CD14-positive monocyte (primary cell): ENCODE measurements around the gene IRGM. TPM values are rescaled to one million over a fixed set of nuclear protein-coding genes. Genes with fewer than 3 reads are reported as not detected.
"Not testable (repeated sequence)": the region's sequence is repeated elsewhere in the genome, so short reads cannot be mapped to it uniquely, and the experiment has no call there.

Experiments
- DNase-seq, 3 donors: peaks; one replicate each; pipeline ENCODE4 v3.0.0-alpha.2; 2011 to 2022
- H2AFZ ChIP-seq: 2 replicates; pipeline ENCODE4 v1.6.0; 2012; ENCODE audit warnings: mild to moderate bottlenecking, low read depth, low read length, inconsistent platforms; ENCODE audit not compliant: insufficient read depth, poor library complexity, severe bottlenecking
- H3K27ac ChIP-seq, 2 donors: 1 replicate in 1 of 2; 2 replicates in 1 of 2; pipeline ENCODE4 v1.5.1; 2012 to 2013; ENCODE audit warnings: low read length in 2 of 2, control low read depth in 1 of 2, inconsistent platforms in 1 of 2, low read depth in 1 of 2, mild to moderate bottlenecking in 1 of 2
- H3K27me3 ChIP-seq, 2 donors: one replicate each; pipeline versions ENCODE4 v1.6.0 to v1.6.1; 2011 to 2013; ENCODE audit warnings: low read length in 2 of 2; ENCODE audit not compliant: control insufficient read depth in 2 of 2, insufficient read depth in 2 of 2
- H3K36me3 ChIP-seq, 2 donors: replicated peaks in 1 of 2; 1 replicate in 1 of 2; 2 replicates in 1 of 2; pipeline versions ENCODE4 v1.5.1 to v1.6.1; 2012 to 2013; ENCODE audit warnings: low read length in 2 of 2, control low read depth in 1 of 2, inconsistent platforms in 1 of 2, mild to moderate bottlenecking in 1 of 2; ENCODE audit not compliant: insufficient read depth in 2 of 2, control insufficient read depth in 1 of 2
- H3K4me1 ChIP-seq, 2 donors: 1 replicate in 1 of 2; 2 replicates in 1 of 2; pipeline versions ENCODE4 v1.5.1 to v1.6.1; 2012 to 2013; ENCODE audit warnings: low read length in 2 of 2, control low read depth in 1 of 2, inconsistent platforms in 1 of 2, mild to moderate bottlenecking in 1 of 2, moderate library complexity in 1 of 2; ENCODE audit not compliant: insufficient read depth in 2 of 2, control insufficient read depth in 1 of 2
- H3K4me2 ChIP-seq: replicated peaks from 2 replicates; pipeline ENCODE3; 2012; ENCODE audit warnings: low read length, moderate library complexity, mild to moderate bottlenecking; ENCODE audit not compliant: poor library complexity, severe bottlenecking; ENCODE audit errors: extremely low read depth
- H3K4me3 ChIP-seq, 3 experiments: fragments of 200-600 bp in 1 of 3; sonication (generic) in 1 of 3; replicated peaks in 1 of 3; 1 replicate in 2 of 3; 2 replicates in 1 of 3; pipeline ENCODE4 v1.5.1; 2011 to 2013; ENCODE audit warnings: low read length in 3 of 3, mild to moderate bottlenecking in 3 of 3, control low read depth in 2 of 3, low read depth in 2 of 3, inconsistent platforms in 1 of 3, moderate library complexity in 1 of 3
- H3K79me2 ChIP-seq: 2 replicates; pipeline ENCODE4 v1.6.0; 2012; ENCODE audit warnings: mild to moderate bottlenecking, control low read depth, inconsistent platforms, low read length, moderate library complexity; ENCODE audit not compliant: insufficient read depth
- H3K9ac ChIP-seq: 2 replicates; pipeline ENCODE4 v1.6.0; 2017; ENCODE audit warnings: low read length, mild to moderate bottlenecking; ENCODE audit not compliant: insufficient read depth, poor library complexity, severe bottlenecking
- H3K9me3 ChIP-seq, 2 donors: replicated peaks in 1 of 2; 1 replicate in 1 of 2; 2 replicates in 1 of 2; pipeline versions ENCODE4 v1.5.1 to v1.6.1; 2012 to 2013; ENCODE audit warnings: low read length in 2 of 2, control low read depth in 1 of 2; ENCODE audit not compliant: control insufficient read depth in 1 of 2, insufficient read depth in 1 of 2
- H4K20me1 ChIP-seq: 2 replicates; pipeline ENCODE4 v1.6.0; 2012; ENCODE audit warnings: mild to moderate bottlenecking, low read length, control low read depth, moderate library complexity; ENCODE audit not compliant: insufficient read depth
- H3K27ac Mint-ChIP-seq, 7 donors: one replicate each; pipeline ENCODE4 v1.8.0; 2020; ENCODE audit warnings: mild to moderate bottlenecking in 7 of 7, mixed read lengths in 7 of 7, moderate library complexity in 6 of 7, inconsistent platforms in 2 of 7
- H3K27me3 Mint-ChIP-seq, 3 donors: one replicate each; pipeline ENCODE4 v1.8.0; 2021 to 2022; ENCODE audit warnings: low read depth in 3 of 3, mild to moderate bottlenecking in 3 of 3, mixed read lengths in 3 of 3, moderate library complexity in 3 of 3, inconsistent platforms in 1 of 3
- H3K36me3 Mint-ChIP-seq, 2 donors: one replicate each; pipeline ENCODE4 v1.8.0; 2020; ENCODE audit warnings: mixed read lengths in 2 of 2, inconsistent platforms in 1 of 2, mild to moderate bottlenecking in 1 of 2
- H3K4me1 Mint-ChIP-seq: one replicate; pipeline ENCODE4 v1.8.0; 2020; ENCODE audit warnings: mild to moderate bottlenecking, mixed read lengths
- H3K4me3 Mint-ChIP-seq, 2 donors: one replicate each; pipeline ENCODE4 v1.8.0; 2020; ENCODE audit warnings: mild to moderate bottlenecking in 2 of 2, mixed read lengths in 2 of 2, moderate library complexity in 1 of 2
- H3K9me3 Mint-ChIP-seq, 7 donors: one replicate each; pipeline ENCODE4 v1.8.0; 2020 to 2022; ENCODE audit warnings: mixed read lengths in 7 of 7, mild to moderate bottlenecking in 6 of 7, moderate library complexity in 6 of 7, inconsistent platforms in 2 of 7
- WGBS: methylation state at CpG from one replicate; pipeline ENCODE4 v1.1.5; 2013; ENCODE audit warnings: missing lambda C conversion rate; ENCODE audit not compliant: insufficient coverage; 5-methylcytosine and 5-hydroxymethylcytosine counted together
- intact Hi-C, 2 donors: fragments of 100-400 bp; cut with micrococcal nuclease; formaldehyde crosslinking; loops; one replicate each; pipeline versions ENCODE4 v1.15.0 to v1.15.1; 2023
- polyA plus RNA-seq, 3 donors: library from polyadenylated mRNA; depleted of rRNA in 1 of 3; unstranded in 2 of 3; stranded (reverse) in 1 of 3; fragments of 300-500 nt in 2 of 3; fragments of >200 nt in 1 of 3; fragmentation: Illumina TruSeq in 2 of 3; gene quantifications; 1 replicate in 2 of 3; 2 replicates in 1 of 3; pipeline ENCODE4 v1.2.3, GENCODE V29; 2012 to 2021
- TF ChIP-seq, protein P1 (sequence below): fragments of 200-600 bp; IDR thresholded peaks from one replicate; pipeline ENCODE4 v1.8.0; 2022; ENCODE audit warnings: antibody characterized with exemption, mild to moderate bottlenecking

Gene IRGM
- polyA plus RNA-seq, 3 donors: 0.07 TPM; not detected in 2

DNA sequence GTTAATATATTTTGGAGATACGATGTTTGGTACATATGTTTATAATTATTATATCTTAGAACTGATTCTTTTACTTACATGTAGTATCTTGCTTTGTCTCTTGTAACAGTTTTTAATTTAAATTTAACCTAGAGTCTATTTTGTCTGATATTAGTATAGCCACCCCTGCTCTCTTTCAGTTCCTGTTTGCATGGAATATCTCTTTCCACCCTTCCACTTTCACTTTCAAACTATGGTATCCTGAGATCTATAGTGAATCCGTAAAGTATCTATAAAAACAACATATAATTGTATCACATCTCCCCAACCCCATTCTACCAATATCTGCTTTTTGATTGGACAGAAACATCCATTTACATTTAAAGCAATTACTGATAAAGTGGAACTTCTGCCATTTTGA, 7.2 kb downstream of the IRGM start:
- peaks cover 0 to 1% of the 10 kb centered on the region in 2 donors for H3K36me3 Mint-ChIP-seq
- DNase-seq: peak in 2 of 3 donors; percentile 19 to 28
- H3K9me3 ChIP-seq: no peaks in the 10 kb centered on the region
- H3K4me3 Mint-ChIP-seq: peak overlapping the region; percentile 70
- H3K9me3 Mint-ChIP-seq: peaks cover 2 to 8% (median 4%) of the 10 kb centered on the region in 7 donors
- H2AFZ ChIP-seq: peak overlapping the region; percentile 46
- H4K20me1 ChIP-seq: no peaks in the 10 kb centered on the region
- peak overlapping the region; percentile 39 for H3K9ac ChIP-seq
- peak overlapping the region in 1 of 2 donors; percentile 69 for H3K27ac ChIP-seq
- no CpG with 5 or more reads among the region's 2 CpGs for WGBS
- no peaks in the 10 kb centered on the region for H3K36me3 ChIP-seq
- no peaks in the 10 kb centered on the region for H3K27me3 Mint-ChIP-seq
- peaks cover 0 to 5% of the 10 kb centered on the region in 2 donors for H3K4me1 ChIP-seq
- H3K4me2 ChIP-seq: peak overlapping the region; percentile 51
- H3K4me1 Mint-ChIP-seq: peaks cover 8% of the 10 kb centered on the region
- peak overlapping the region in 2 of 3 experiments; percentile 29 to 63 for H3K4me3 ChIP-seq
- H3K27ac Mint-ChIP-seq: peak overlapping the region; percentile 6 to 92 (median 82)
- no peaks in the 10 kb centered on the region for H3K27me3 ChIP-seq
- H3K79me2 ChIP-seq: no peaks in the 10 kb centered on the region
- TF ChIP-seq, protein P1, sequence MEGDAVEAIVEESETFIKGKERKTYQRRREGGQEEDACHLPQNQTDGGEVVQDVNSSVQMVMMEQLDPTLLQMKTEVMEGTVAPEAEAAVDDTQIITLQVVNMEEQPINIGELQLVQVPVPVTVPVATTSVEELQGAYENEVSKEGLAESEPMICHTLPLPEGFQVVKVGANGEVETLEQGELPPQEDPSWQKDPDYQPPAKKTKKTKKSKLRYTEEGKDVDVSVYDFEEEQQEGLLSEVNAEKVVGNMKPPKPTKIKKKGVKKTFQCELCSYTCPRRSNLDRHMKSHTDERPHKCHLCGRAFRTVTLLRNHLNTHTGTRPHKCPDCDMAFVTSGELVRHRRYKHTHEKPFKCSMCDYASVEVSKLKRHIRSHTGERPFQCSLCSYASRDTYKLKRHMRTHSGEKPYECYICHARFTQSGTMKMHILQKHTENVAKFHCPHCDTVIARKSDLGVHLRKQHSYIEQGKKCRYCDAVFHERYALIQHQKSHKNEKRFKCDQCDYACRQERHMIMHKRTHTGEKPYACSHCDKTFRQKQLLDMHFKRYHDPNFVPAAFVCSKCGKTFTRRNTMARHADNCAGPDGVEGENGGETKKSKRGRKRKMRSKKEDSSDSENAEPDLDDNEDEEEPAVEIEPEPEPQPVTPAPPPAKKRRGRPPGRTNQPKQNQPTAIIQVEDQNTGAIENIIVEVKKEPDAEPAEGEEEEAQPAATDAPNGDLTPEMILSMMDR: no peak
- intact Hi-C loops: no loop called here

DNA sequence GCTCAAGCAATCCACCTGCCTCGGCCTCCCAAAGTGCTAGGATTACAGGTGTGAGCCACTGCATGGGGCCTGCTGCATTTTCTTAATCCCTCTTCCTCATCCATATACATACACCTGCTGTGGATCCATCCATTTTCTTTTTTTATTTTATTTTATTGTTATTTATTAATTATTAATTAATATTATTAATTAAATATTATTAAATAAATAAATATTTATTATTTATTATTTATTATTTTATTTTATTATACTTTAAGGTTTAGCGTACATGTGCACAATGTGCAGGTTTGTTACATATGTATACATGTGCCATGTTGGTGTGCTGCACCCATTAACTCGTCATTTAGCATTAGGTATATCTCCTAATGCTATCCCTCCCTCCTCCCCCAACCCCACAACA, 10.4 kb downstream of the IRGM start:
- H3K27me3 Mint-ChIP-seq, H3K27ac Mint-ChIP-seq, H3K36me3 ChIP-seq, H3K4me3 ChIP-seq, DNase-seq, H3K27ac ChIP-seq, H3K4me3 Mint-ChIP-seq, H3K36me3 Mint-ChIP-seq, intact Hi-C loops, H3K79me2 ChIP-seq, H3K4me2 ChIP-seq, H4K20me1 ChIP-seq, H3K9ac ChIP-seq, H3K9me3 ChIP-seq, H2AFZ ChIP-seq, H3K27me3 ChIP-seq: not testable (repeated sequence)
- H3K4me1 Mint-ChIP-seq: peaks cover 21% of the 10 kb centered on the region
- no CpG with 5 or more reads among the region's 3 CpGs for WGBS
- H3K9me3 Mint-ChIP-seq: peaks cover 11 to 23% (median 17%) of the 10 kb centered on the region in 7 donors
- peaks cover 8 to 10% of the 10 kb centered on the region in 2 donors for H3K4me1 ChIP-seq
